SK-N-SH (cell line): ENCODE measurements around the gene LIPG. TPM values are rescaled to one million over a fixed set of nuclear protein-coding genes. Genes with fewer than 3 reads are reported as not detected.

Source experiments
- CTCF ChIA-PET: fragments of 300-600, 350-600 bp; formaldehyde crosslinking; extraction: SDS; loops from one replicate; lab custom pipeline; 2021; lab: Yijun Ruan, JAX
- POLR2A ChIA-PET: fragments of 350-600 bp; sonication (Branson Sonifier 250); formaldehyde crosslinking; extraction: SDS; loops from one replicate; lab custom pipeline; 2020; ENCODE audit warnings: antibody characterized with exemption, inconsistent platforms; lab: Yijun Ruan, JAX
- DNase-seq: peaks from one replicate; pipeline ENCODE4 v3.0.0; 2012
- H2AFZ ChIP-seq: fragments of 200-600 bp; sonication (generic); 2 replicates; pipeline ENCODE4 v1.8.1; 2016; ENCODE audit warnings: antibody characterized with exemption, mild to moderate bottlenecking, low read depth
- H3F3A ChIP-seq: fragments of 200-600 bp; sonication (generic); replicated peaks from 2 replicates; pipeline ENCODE3; 2016; ENCODE audit warnings: antibody characterized with exemption, mild to moderate bottlenecking; ENCODE audit not compliant: insufficient read depth
- H3K27ac ChIP-seq, 2 experiments: fragments of 200-500 bp in 1 of 2; fragments of 200-600 bp in 1 of 2; sonication (Bioruptor generic) in 1 of 2; sonication (generic), shearing (Covaris generic) in 1 of 2; 2 replicates each; pipeline versions ENCODE4 v1.5.1 to v1.6.1; 2014 to 2016; ENCODE audit warnings: low read depth in 2 of 2, inconsistent platforms in 1 of 2, low read length in 1 of 2, mild to moderate bottlenecking in 1 of 2, mixed read lengths in 1 of 2
- H3K27me3 ChIP-seq: fragments of 200-600 bp; sonication (generic), shearing (Covaris generic); 2 replicates; pipeline ENCODE4 v1.6.1; 2016; ENCODE audit warnings: mixed run types; ENCODE audit not compliant: insufficient read depth
- H3K36me3 ChIP-seq, 2 experiments: fragments of 200-500 bp in 1 of 2; fragments of 200-600 bp in 1 of 2; sonication (Bioruptor generic) in 1 of 2; sonication (generic) in 1 of 2; replicated peaks in 1 of 2; 2 replicates each; pipeline versions ENCODE3 to v1.5.1; 2014 to 2016; ENCODE audit warnings: low read length in 1 of 2, mild to moderate bottlenecking in 1 of 2; ENCODE audit not compliant: insufficient read depth in 2 of 2, control insufficient read depth in 1 of 2
- H3K4me1 ChIP-seq, 2 experiments: fragments of 200-500 bp in 1 of 2; fragments of 200-600 bp in 1 of 2; sonication (Bioruptor generic) in 1 of 2; sonication (generic), shearing (Covaris generic) in 1 of 2; 2 replicates each; pipeline versions ENCODE4 v1.5.1 to v1.6.1; 2014 to 2016; ENCODE audit warnings: low read depth in 1 of 2, low read length in 1 of 2, mixed run types in 1 of 2; ENCODE audit not compliant: insufficient read depth in 2 of 2, control insufficient read depth in 1 of 2
- H3K4me2 ChIP-seq: fragments of 200-600 bp; sonication (generic), shearing (Covaris generic); 2 replicates; pipeline ENCODE4 v1.6.1; 2017; ENCODE audit warnings: mixed run types
- H3K4me3 ChIP-seq, 2 experiments: fragments of 200-500 bp in 1 of 2; fragments of 200-600 bp in 1 of 2; sonication (Bioruptor generic) in 1 of 2; sonication (generic), shearing (Covaris generic) in 1 of 2; 2 replicates each; pipeline versions ENCODE4 v1.5.1 to v1.8.1; 2014 to 2016; ENCODE audit warnings: low read depth in 2 of 2, inconsistent platforms in 1 of 2, low read length in 1 of 2, mild to moderate bottlenecking in 1 of 2, mixed read lengths in 1 of 2, moderate library complexity in 1 of 2
- H3K79me2 ChIP-seq: fragments of 200-600 bp; sonication (generic); 2 replicates; pipeline ENCODE4 v1.8.1; 2017; ENCODE audit warnings: mild to moderate bottlenecking; ENCODE audit not compliant: insufficient read depth
- H3K9ac ChIP-seq: fragments of 200-600 bp; sonication (generic); 2 replicates; pipeline ENCODE4 v1.6.1; 2017; ENCODE audit warnings: mixed run types
- H3K9me2 ChIP-seq: fragments of 200-600 bp; sonication (generic); 2 replicates; pipeline ENCODE4 v1.6.1; 2017; ENCODE audit warnings: mixed run types
- H3K9me3 ChIP-seq: fragments of 200-600 bp; sonication (generic); 2 replicates; pipeline ENCODE4 v1.6.1; 2017; ENCODE audit warnings: mixed run types, mild to moderate bottlenecking, moderate library complexity
- H4K20me1 ChIP-seq: fragments of 200-600 bp; sonication (generic); 2 replicates; pipeline ENCODE4 v1.6.1; 2017; ENCODE audit warnings: mild to moderate bottlenecking, mixed run types; ENCODE audit not compliant: insufficient read depth
- CHD2 ChIP-seq: fragments of 150-350 bp; IDR thresholded peaks from 2 replicates; pipeline ENCODE4 v1.6.1; 2018; ENCODE audit warnings: low read length; ENCODE audit not compliant: partially characterized antibody
- CTCF ChIP-seq: fragments of 200-600 bp; sonication (generic); IDR thresholded peaks from 2 replicates; pipeline ENCODE4 v1.6.1; 2017; ENCODE audit warnings: antibody characterized with exemption, mild to moderate bottlenecking, moderate library complexity
- ELF1 ChIP-seq: IDR thresholded peaks from 2 replicates; pipeline ENCODE4 v1.4.0; 2012
- FOSL2 ChIP-seq: IDR thresholded peaks from 2 replicates; pipeline ENCODE4 v1.4.0; 2012; ENCODE audit warnings: low read depth, mild to moderate bottlenecking, moderate library complexity, borderline replicate concordance
- GATA2 ChIP-seq: sonication (generic); formaldehyde crosslinking; IDR thresholded peaks from 2 replicates; pipeline ENCODE4 v1.5.0; 2020; ENCODE audit warnings: mild to moderate bottlenecking, missing genetic modification reagents
- IRF3 ChIP-seq: fragments of 150-350 bp; IDR thresholded peaks from 2 replicates; pipeline ENCODE4 v1.6.1; 2016; ENCODE audit warnings: mild to moderate bottlenecking, low read depth, low read length
- MEF2A ChIP-seq: IDR thresholded peaks from 2 replicates; pipeline ENCODE4 v1.4.0; 2012; ENCODE audit warnings: low read depth, borderline replicate concordance
- POLR2AphosphoS5 ChIP-seq: IDR thresholded peaks from 2 replicates; pipeline ENCODE4 v1.6.1; 2012; ENCODE audit warnings: low read depth, low read length
- RFX5 ChIP-seq: IDR thresholded peaks from 2 replicates; pipeline ENCODE4 v1.6.1; 2012; ENCODE audit warnings: mild to moderate bottlenecking, improper control_type of control experiment, low read length
- SIN3A ChIP-seq: IDR thresholded peaks from 2 replicates; pipeline ENCODE4 v1.6.1; 2012; ENCODE audit warnings: low read depth, mild to moderate bottlenecking, low read length, moderate library complexity, borderline replicate concordance
- TEAD4 ChIP-seq: IDR thresholded peaks from 2 replicates; pipeline ENCODE4 v1.4.0; 2012; ENCODE audit warnings: mild to moderate bottlenecking, borderline replicate concordance; ENCODE audit not compliant: insufficient read depth
- ZBTB33 ChIP-seq: IDR thresholded peaks from 2 replicates; pipeline ENCODE4 v1.4.0; 2012; ENCODE audit warnings: low read depth, borderline replicate concordance
- WGBS: methylation state at CpG from one replicate; pipeline ENCODE4 v1.1.6; 2017; ENCODE audit warnings: low lambda C conversion rate; 5-methylcytosine and 5-hydroxymethylcytosine counted together
- polyA plus RNA-seq, 3 experiments: library from polyadenylated mRNA; depleted of rRNA; stranded (reverse); fragments of >200 nt; gene quantifications; 2 replicates each; pipeline ENCODE4 v1.2.3, GENCODE V29; 2012

The LIPG gene
- polyA plus RNA-seq, 1 of the 3 experiments (the other 2 are of a cell fraction): 3.2 TPM

- Histone ChIP-seq H2AFZ (no peak overlapping the region), H4K20me1 (no peaks in the 10 kb centered on the region), H3K9me3 (no peaks in the 10 kb centered on the region), H3K4me2 (no peak overlapping the region), H3F3A (no peaks in the 10 kb centered on the region), H3K4me1 (peaks cover 0 to 13% of the 10 kb centered on the region in 2 experiments; a peak in 2 of 4 replicates), H3K27ac (no peak overlapping the region), H3K36me3 (no peaks in the 10 kb centered on the region), H3K27me3 (no peaks in the 10 kb centered on the region), H3K9ac (no peak overlapping the region), H3K9me2 (no peaks in the 10 kb centered on the region), H3K79me2 (no peaks in the 10 kb centered on the region), H3K4me3 (no peak overlapping the region)
- CTCF ChIA-PET: no interaction called here
- TF ChIP-seq ELF1 (no peak), CHD2 (no peak), CTCF (no peak), GATA2 (CRISPR knock-in tag) (no peak), ZBTB33 (no peak), TEAD4 (no peak), FOSL2 (no peak)
- 88% methylated on average over 10 of the region's 10 CpGs for whole genome bisulfite sequencing
- DNase-seq: no peak
- POLR2A ChIA-PET: no interaction called here
Observed at GRCh38 chr18:49645841-49646351, 84.0 kb downstream of the LIPG start.

GRCh38 chr18:49646873-49647272 is 85.0 kb downstream of the LIPG start:
- 81% methylated on average over 3 of the region's 3 CpGs for WGBS
- no peaks in the 10 kb centered on the region for H3K27me3 ChIP-seq
- H3K9ac ChIP-seq: no peak overlapping the region
- no peaks in the 10 kb centered on the region for H4K20me1 ChIP-seq
- no peak overlapping the region for H3K27ac ChIP-seq
- ChIA-PET CTCF (no interaction called here), POLR2A (no interaction called here)
- no peak overlapping the region for H3K4me2 ChIP-seq
- H3K9me2 ChIP-seq: no peaks in the 10 kb centered on the region
- H3K4me1 ChIP-seq: peaks cover 0 to 13% of the 10 kb centered on the region in 2 experiments; a peak in 2 of 4 replicates
- DNase-seq: no peak
- H3K4me3 ChIP-seq: no peak overlapping the region
- no peaks in the 10 kb centered on the region for H3K36me3 ChIP-seq
- H2AFZ ChIP-seq: no peak overlapping the region
- no peaks in the 10 kb centered on the region for H3K9me3 ChIP-seq
- no peaks in the 10 kb centered on the region for H3K79me2 ChIP-seq
- no peaks in the 10 kb centered on the region for H3F3A ChIP-seq
- TF ChIP-seq POLR2AphosphoS5: no peak
- TF ChIP-seq MEF2A: no peak
- no peak for TF ChIP-seq RFX5
- TF ChIP-seq SIN3A: no peak
- no peak for TF ChIP-seq IRF3
- TF ChIP-seq CTCF: no peak
